B cell (primary cell): ENCODE measurements around the gene SLC1A5.

Source experiments
- EZH2 ChIP-seq: IDR thresholded peaks from 2 replicates; pipeline ENCODE4 v1.6.1; 2012; ENCODE audit warnings: borderline replicate concordance, low read depth, mild to moderate bottlenecking, moderate library complexity, low read length; ENCODE audit not compliant: insufficient read depth, poor library complexity, severe bottlenecking
- TF ChIP-seq, protein P1 (sequence below): fragments of 200-600 bp; IDR thresholded peaks from one replicate; pipeline ENCODE4 v1.8.0; 2022; ENCODE audit warnings: antibody characterized with exemption, mild to moderate bottlenecking

DNA sequence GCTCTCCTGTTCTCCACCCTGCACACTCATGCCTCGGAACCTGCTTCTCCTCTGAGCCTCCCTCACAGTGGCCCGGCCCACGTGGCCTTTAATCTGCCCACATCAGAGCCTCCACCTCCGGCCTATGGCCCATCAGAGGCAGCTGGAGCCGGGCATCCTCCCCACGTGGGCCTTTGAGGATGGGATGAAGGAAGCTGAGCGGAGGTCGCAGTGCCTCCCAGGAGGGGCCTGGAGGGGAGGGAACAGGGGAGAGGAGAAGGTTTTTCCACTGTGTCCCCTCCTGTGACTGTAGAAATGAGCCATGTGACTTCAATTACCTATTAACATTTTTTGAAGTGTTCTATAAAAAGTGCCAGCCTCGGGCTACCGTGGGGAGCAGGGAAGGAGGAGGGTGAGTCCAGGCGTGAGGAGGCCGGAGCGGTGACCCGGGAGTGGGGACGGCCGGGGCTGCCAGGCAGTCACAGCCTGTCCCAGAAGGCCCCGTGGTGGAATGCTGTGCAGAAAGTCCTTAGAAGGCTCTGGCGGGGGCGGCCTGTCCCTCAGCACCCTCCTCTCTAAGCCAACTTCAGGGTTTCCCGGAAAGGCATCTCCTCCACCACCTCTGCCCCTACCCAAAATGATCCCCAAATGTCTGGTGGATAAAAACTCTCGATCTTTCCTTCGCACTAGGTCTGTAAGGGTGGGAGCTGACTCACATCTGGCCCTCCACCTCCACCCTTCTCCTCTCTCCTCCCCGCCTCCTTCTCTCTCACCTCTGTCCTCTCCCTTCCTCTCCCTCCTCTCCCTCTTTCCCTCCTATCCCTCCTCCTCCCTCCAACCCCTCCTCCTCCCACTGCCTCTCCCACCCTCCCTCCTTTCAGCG is 24.8 kb upstream of the SLC1A5 start:
- TF ChIP-seq, protein P1, sequence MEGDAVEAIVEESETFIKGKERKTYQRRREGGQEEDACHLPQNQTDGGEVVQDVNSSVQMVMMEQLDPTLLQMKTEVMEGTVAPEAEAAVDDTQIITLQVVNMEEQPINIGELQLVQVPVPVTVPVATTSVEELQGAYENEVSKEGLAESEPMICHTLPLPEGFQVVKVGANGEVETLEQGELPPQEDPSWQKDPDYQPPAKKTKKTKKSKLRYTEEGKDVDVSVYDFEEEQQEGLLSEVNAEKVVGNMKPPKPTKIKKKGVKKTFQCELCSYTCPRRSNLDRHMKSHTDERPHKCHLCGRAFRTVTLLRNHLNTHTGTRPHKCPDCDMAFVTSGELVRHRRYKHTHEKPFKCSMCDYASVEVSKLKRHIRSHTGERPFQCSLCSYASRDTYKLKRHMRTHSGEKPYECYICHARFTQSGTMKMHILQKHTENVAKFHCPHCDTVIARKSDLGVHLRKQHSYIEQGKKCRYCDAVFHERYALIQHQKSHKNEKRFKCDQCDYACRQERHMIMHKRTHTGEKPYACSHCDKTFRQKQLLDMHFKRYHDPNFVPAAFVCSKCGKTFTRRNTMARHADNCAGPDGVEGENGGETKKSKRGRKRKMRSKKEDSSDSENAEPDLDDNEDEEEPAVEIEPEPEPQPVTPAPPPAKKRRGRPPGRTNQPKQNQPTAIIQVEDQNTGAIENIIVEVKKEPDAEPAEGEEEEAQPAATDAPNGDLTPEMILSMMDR = no peak
- no peak for TF ChIP-seq EZH2
